Activated CD8-positive, alpha-beta memory T cell treated with anti-CD3 and anti-CD28 coated beads for 4 hours (primary cell): Measurements from ENCODE around the gene OGFOD3.
"Not testable (repeated sequence)": the region's sequence is repeated elsewhere in the genome, so short reads cannot be mapped to it uniquely, and the experiment has no call there.

Source experiments
- DNase-seq, 2 donors: peaks; one replicate each; pipeline ENCODE4 v3.0.0-alpha.2; 2020; ENCODE audit warnings: low read depth in 2 of 2

OGFOD3 gene, protein sequence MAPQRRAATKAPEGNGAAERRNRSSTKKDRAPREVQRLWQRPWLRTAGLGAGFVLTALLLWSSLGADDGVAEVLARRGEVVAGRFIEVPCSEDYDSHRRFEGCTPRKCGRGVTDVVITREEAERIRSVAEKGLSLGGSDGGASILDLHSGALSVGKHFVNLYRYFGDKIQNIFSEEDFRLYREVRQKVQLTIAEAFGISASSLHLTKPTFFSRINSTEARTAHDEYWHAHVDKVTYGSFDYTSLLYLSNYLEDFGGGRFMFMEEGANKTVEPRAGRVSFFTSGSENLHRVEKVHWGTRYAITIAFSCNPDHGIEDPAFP

DNA sequence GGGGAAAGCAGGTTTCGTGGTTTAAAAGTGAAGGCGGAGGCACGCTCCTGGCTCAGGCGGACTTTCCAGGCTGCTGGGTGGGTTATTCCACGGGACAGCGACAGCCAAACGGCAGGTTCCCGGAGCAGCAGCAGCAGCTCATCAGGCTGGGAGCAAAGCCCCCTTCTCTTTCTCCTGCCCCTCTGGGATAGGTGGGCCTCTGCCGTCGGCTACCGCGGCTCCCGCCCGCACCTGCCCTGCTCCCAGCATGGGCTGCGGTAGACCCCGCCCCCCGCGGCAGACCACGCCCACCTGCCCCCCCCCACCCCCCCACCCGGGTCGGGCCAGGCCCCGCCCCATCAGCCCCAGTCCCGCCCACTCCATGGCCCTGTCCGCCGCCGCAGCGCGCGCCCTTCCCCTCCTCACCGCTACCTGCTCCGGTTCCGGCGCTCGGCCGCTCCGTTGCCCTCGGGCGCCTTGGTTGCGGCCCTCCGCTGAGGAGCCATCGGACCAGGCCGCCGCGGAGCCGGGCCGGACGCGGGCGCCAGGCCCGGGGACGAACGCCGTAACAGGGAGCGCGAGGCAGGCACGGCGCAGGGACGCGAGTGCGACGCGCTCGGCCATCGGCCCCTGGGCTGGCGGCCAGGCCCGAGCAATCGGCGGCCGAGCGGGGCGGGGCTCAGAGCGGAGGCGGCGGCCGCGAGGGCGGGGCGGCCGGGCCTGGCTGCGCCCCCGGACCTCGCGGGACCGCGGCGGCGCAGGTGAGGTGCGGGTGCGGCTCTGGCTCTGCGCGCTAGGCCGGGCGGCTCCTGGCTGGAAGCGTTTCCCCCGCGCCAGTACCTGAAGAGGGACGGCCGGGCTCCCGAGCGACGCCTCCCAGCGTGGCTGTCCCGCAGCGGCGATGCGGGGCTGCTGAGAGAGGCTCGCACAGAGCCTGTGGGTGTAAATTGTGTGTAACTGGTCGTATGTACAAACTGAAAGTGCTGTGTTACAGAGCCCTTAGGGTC is at the start of gene OGFOD3, which contains the start of gene HEXD:
Gene OGFOD3, minus strand, starts transcription at position 586 of the 986 bp plus-strand sequence. Its CDS starts 101 bp downstream, at position 485.
Gene HEXD, plus strand, starts transcription at position 347 of the 986 bp plus-strand sequence. CDS start 1,453 bp downstream, outside the sequence.
- DNase-seq: peak; percentile 58 to 70

DNA sequence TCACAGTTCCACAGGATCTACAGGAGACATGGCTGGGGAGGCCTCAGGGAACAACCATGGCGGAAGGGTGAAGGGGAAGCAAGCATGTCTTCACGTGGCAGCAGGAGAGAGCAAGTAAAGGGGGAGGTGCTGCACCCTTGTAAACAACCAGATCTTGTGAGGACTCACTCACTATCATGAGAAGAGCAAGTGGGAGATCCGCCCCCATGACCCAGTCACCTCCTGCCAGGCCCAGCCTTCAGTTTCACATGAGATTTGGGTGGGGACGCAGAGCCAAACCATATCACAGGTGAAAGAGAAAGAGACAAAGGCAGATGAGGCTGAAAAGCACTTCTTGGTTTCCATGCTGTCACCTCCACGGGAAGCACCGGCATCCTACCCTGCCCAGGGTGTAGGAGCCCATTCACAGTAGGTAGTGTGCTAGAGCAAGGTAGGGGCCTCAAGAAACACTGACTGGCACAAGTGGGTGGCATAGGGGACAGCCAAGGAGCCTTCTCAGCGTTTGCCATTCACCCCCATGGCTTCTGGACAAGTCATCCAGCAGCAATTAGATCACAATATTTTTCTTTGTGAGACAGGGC is 46.7 kb upstream of the OGFOD3 start:
- DNase-seq: no peak

DNA sequence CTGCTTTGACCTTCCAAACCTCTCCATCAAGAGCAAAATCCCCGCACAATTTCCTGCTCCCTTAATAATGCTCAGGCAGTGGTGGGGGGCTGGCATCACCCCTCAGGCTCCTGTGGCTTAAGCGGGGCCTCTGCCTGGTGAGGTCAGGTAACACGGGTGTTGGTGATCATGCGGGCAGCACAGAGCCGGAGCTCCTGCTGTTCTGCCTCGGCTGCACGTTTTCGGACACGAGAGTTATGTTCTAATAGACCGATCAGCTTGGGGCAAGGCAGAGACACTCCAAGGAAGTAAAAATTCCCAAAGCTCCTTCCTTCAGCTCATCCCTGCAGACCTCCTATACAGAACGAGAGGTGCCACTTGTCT is 46.2 kb upstream of the OGFOD3 start:
- DNase-seq: no peak

DNA sequence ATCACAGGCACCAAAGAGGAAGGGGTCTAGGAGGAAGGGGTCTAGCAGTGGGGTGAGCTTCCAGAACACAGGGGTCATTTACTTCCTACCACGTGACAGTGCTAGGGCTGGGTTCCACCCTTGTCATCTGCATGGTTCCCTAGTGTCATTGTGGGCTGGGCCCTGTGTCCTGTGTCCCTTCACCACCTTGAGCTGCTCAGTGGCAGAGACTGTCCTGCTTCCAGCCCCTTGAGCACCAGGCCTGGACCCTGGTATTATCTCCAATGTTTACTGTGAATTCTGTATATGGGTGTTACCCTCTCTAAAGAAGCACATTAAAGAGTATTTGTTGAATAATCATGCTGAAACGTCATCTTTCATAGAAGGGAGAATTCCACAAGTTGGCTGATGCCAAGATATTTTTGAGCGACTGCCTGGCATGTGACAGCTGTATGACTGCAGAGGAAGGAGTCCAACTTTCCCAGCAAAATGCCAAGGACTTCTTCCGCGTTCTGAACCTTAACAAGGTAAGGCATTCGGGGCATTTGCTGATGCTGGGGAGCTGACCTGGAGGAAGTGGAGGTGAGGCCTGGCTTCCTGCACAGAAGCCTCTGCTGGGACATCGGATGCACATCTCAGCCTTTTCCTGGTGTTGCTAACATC is 45.7 kb upstream of the OGFOD3 start:
- DNase-seq: no peak

DNA sequence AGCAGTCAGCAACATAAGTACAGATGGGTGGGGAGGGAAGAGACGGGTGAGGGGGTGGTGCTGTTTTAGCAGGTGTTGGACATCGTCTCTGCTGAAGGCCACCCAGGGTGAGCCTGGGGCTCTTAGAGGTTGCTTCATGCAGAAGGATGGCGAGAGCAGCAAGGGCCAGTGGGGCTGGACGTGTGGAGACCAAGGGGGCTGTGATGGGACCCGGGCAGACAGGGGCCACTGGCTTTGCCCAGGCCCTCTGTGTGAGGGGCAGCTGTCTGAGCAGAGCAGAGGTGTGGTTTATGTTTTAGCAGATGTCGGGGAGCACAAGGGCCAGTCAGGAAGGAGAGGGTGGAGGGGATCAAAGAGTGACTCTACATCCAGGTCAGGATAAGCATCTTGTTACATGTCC is 45.0 kb upstream of the OGFOD3 start:
- DNase-seq: no peak

DNA sequence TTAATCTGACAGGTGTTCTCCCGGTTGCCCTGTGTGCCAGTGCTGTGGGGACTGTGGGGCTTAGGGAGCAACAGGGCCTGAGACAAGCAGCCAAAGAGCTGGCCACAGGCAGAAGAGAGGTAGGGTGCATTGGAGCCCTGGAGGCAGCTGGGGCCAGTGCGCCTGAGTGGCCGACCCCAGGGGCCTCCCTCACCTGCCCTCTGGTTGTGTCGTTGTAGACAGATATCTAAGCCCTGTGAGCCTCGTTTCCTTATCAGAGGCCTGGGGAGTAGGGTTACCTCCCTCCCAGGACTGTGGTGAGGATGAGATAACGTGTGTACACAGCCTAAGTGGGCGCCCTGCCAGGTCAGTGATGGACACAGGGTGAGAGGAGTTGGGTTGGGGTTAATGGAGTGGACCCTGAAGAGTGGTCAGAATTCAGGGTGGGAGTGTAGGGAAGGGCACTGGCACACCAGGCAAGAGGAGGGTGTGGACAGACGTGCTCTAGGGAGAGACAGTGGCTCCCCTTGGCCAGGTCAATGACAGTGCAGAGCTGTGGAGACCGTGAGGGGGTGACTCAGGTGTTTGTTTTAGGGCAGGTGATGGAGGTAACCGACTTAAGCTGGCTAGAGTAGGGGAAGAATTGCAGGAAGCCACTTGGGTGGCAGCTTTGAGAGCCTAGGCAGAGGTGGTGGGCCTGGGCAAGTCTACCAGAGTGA is 43.6 kb upstream of the OGFOD3 start:
- DNase-seq: no peak

DNA sequence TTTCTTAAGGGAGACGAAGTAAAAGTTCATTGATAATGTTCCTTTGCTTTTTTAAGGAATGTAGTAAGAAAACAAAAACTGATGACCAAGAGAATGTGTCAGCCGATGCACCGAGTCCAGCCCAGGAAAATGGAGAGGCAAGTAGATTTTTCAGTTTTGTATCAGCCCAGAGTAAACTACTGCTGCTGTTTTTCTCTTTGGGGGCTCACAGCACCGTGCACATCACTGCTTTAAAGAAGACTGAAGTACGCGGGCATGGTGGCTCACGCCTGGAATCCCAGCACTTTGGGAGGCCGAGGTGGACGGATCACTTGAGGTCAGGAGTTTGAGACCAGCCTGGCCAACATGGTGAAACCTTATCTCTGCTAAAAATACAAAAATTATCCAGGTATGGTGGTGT is 41.5 kb upstream of the OGFOD3 start:
- not testable (repeated sequence) for DNase-seq

DNA sequence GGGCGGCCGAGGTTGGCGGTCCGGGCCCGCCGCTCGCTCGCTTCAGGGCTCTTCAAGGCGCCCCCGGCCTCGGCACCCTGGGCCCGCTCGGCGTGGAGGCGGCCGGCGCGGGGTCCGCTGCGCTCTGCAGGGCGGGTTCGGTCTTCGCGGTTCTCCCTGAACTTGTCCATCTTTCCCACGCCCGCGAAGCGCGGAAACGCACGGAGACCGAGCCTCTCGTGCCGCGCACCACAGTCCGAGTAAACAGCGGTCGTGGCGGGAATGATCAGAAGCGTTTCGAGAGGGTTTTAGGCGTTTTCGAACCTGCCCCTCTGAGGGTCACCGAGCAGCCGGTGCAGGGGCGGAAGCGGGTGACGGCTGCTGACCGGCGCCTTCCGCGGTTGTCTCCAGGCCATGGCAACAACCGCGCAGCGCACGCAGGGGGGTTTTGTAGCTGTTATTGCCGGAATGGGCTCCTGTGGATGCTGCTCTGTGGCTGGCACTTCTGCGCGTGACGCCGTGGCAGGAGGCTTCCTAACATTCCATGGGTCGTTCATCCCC is 40.6 kb upstream of the OGFOD3 start:
- no peak for DNase-seq

DNA sequence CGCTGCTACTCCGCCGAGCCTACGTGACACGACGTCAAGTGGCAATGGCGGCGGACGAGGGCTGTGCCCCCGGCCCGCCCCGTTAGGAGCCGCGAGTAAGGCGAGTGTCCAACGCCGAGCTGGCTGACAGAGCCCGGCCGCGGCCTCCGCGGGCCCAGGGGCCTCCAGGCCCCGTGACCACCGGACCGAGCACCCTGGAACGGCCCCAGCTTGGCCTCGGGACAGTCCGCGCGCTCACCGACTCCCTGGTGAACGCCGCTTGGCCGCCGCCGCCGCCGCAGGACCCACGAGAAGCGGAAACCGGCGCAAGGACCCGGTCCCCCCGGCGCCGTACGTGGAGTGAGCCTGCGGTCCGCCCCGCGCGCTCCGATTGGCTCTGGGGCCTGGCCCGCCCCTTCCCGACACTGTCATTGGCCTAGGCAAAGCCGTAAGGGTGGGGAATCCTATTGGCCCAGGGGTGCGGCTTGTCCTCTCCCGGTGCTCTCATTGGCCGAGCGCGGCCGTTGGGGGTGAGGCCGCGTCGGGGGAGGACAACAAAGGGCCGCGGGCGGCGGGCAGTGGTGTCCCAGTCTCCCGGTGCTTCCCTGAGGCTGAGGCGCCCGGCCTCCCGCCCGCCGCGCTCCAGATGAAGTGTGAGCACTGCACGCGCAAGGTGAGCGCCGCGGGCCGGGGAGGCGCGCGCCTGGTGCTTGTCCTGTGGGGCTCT is 39.9 kb upstream of the OGFOD3 start, which contains the start of gene NARF:
Gene NARF, plus strand, starts transcription at position 563 of the 706 bp plus-strand sequence. Its CDS starts 63 bp downstream, at position 626.
- DNase-seq: peak; percentile 92

DNA sequence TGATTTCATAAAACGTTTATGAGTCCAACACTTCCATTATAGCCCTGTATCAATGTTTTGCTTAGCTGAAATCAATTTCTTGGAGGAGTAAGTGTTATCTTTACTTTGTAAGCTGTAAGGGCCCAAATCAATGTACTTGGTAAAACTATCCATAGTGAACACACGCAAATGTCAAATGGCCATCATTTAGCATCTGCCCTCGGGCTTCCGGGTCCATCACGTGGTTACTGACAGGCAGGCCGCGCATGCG is 39.5 kb upstream of the OGFOD3 start:
- peak in 1 of 2 donors; percentile 89 for DNase-seq

DNA sequence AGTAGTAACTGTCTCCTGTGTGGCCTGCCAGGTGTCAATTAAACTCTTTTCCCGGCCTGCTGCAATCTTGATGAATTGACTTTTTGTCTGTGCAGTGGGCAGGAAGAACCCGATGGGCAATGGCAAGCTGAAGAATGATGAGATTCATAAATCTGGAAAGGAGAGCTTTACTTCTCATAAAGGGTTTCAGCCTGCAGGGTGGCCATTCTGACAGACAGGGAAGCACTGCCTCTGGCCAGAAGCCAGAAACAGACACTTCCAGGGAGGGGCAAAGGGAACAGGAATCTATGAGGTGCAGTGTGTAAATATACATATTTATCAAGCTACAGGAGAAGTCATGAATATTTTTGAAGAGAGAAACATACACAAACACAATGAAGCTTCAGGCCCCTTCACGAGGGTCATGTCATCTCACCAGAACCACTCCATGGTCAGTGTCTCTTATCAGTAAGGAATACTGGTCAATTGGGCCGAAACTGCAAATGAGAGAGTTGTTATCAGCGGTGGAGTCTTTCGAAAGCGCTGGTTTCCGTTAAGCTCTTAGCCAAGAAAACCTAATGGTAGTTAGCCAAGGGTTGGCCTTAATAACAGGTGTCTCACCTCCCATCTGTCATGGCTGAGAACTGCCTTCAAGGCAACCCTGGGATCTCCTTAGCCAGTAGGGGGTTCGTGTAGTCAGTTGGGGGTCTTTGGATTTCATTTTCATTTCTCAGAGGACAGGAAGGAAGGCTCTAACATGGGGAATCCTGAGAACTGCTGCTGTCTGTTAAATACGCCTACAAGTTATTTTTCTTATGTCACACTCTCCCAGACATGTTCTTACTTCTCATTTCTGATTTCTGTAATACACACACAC is 38.9 kb upstream of the OGFOD3 start:
- no peak for DNase-seq

DNA sequence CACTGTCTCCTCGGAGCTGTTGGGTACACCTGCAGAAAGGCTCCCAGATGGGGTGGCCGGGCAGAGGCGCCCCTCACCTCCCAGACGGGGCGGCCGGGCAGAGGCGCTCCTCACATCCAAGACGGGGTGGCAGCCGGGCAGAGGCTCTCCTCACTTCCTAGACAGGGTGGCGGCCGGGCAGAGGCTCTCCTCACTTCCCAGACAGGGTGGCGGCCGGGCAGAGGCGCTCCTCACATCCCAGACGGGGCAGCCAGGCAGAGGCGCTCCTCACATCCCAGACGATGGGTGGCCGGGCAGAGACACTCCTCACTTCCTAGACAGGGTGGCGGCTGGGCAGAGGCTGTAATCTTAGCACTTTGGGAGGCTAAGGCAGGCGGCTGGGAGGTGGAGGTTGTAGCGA is 35.3 kb upstream of the OGFOD3 start:
- not testable (repeated sequence) for DNase-seq

DNA sequence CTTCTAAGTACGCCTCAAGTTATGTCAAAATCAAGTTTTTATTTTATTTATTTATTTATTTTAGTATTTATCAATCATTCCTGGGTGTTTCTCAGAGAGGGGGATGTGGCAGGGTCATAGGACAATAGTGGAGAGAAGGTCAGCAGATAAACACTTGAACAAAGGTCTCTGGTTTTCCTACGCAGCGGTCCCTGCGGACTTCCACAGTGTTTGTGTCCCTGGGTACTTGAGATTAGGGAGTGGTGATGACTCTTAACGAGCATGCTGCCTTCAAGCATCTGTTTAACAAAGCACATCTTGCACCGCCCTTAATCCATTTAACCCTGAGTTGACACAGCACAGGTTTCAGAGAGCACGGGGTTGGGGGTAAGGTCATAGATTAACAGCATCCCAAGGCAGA is 34.8 kb upstream of the OGFOD3 start:
- DNase-seq: not testable (repeated sequence)

DNA sequence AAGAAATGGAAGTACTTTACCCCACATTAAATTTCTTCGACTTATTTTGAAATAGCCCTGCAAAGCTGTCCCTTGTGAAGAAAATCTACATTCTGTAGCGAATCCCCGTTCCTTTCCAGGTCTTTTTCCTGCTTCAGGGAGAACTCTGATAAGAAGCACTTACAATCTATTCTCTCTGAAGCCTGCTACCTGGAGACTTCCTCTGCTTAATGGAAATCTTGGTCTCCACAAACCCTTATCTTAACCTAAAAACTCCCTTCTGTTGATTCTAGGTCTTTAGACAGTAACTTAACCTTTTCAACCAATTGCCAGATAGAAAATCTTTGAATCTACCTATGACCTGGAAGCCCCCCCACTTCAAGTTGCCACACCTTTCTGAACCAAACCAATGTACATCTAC is 33.8 kb upstream of the OGFOD3 start:
- DNase-seq: no peak

DNA sequence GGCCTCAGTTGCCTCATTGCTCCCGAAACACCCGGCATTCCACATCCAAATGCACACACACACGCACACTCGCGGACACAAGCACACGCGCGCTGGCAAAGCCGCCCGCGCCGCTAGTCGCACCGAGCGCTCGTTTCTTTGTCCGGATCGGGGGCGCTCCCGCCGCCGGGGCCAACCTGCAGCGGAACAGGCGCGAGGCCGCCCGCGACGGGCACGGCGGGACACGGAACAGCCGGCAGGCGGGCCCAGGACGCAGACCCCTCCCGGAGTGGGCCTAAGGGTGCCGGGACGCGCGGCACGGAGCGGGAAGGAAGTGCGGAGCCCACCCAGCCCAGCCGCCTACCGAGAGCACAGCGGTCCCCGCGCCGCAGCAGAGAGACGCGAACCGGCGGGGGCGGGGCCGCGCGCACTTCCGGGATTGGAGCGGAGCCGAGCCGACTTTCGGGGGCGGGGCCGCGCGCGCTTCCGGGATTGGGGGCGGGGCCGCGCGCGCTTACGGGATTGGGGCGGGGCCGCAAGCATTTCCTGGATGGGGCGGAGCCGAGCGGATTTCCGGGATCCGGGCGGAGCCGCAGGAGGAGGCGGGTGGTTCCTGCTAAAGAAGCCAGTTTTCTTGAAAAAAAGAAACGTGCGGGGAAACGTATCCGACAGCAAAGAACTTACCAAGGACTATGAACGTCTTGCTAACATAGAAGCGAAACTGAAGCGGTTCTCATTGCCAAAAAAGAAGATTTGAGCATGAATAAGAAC is 32.1 kb upstream of the OGFOD3 start, which contains the start of gene CYBC1:
Gene CYBC1, minus strand, starts transcription at position 396 of the 750 bp plus-strand sequence. CDS start 1,498 bp downstream, outside the sequence.
- DNase-seq: peak; percentile 88

DNA sequence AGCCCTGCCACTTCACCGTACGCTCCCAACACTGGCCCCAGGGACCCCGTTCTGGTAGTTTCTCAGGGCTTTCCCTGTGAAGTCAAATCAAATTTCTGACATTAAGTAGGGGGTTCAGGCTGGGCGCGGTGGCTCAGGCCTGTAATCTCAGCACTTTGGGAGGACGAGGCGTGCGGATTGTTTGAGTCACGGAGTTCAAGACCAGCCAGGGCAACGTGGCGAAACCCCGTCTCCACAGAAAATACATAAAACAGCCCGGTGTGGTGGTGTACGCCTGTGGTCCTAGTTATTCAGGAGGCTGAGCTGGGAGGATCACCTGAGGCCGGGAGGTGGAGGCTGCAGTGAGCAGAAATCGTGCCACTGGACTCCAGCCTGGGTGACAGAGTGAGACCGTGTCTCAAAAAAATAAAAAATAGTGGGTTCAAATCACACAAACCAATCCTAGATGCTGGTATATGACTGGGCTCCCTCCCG is 31.5 kb upstream of the OGFOD3 start:
- DNase-seq: peak in 1 of 2 donors; percentile 9

DNA sequence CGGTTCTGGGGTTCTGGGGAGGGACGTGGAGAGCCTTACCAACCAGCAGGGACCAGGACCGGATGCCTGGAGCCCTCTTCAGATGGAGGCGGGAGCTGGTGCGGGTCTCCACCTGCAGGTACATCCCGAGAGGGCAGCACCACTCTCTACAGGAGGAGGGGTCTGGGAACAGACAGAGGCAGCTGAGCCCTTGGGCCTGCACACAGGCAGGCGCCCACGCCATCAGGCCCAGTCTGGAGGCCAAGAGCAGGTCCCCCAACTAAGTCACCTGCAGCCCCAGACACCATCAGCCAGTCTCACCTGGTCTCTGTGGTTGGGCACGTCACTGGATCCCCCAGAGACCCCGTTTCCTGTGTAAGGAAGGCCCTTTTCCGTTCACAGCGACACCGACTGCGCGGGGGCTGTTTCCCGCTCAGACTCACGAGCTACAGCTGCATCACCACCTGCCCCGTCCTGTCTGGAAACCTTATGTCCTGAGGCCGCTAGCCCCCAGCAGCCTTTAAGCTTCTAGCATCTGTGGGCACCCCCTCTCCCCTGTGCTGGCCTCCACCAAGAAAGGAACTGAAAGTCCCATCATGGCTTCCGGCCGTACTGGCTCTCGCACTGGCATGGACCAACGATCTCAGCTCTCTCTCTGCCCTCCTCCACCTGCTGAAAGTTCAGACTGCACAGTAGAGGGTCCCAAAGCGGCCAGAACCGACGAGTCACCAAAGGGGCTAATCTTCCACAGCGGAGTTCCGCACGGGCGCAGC is 30.9 kb upstream of the OGFOD3 start:
- DNase-seq: peak in 1 of 2 donors; percentile 58

DNA sequence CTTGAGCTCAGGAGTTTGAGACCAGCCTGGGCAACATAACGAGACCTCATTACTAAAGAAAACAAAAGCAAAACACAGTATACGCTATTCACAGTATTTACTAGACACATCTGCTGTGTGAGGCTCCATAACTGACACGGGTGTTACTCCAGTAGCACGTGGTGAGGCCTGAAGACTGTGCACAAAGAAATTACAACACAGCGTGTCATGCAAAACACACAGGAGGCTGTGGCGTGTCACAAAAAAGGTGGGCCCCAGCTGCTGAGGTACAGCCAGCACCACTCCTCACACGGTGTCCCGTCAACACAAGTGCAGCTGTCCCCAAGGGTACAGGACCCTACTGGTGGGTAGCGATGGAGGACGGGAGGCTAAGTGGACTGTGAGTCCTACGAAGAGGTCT is 29.5 kb upstream of the OGFOD3 start:
- DNase-seq: no peak
